VCaP (cell line): ENCODE data around the gene CDC7.

Experiments used
- H3K27ac ChIP-seq: fragments of 450-650 bp; 2 replicates; pipeline ENCODE4 v1.5.1; 2017
- TF ChIP-seq, protein P1 (sequence below): fragments of 450-650 bp; conservative IDR thresholded peaks from 2 replicates; pipeline ENCODE4 v1.5.1; 2017; ENCODE audit warnings: mild to moderate bottlenecking, moderate library complexity

The CDC7 gene

DNA sequence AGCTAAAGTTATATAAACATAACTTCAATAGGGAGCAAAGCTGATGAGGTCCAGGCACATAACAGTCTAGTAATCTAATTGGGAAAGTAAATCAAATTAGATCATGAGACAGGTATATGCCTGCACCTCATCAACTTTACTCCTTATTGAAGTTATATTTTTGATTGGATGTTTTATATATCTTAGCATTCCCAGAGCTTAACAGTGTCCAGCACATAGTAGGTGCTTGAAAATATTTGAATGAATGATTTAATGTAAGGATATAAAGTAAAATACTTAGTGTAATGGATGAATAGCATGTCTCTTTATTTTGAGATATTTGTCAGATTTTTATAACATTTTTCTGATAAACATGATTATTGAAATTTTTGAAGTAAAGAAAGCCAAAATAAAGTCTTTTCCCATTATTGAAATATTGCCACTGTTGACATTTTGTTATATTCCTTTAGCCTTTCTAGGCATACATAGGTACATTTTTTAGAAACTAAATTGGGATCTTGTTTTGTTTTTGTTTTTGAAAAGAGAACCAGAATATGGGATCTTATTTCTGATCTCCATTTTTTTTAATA, 2.8 kb downstream of the CDC7 start:
- H3K27ac ChIP-seq, result no peak overlapping the region
- TF ChIP-seq, protein P1, sequence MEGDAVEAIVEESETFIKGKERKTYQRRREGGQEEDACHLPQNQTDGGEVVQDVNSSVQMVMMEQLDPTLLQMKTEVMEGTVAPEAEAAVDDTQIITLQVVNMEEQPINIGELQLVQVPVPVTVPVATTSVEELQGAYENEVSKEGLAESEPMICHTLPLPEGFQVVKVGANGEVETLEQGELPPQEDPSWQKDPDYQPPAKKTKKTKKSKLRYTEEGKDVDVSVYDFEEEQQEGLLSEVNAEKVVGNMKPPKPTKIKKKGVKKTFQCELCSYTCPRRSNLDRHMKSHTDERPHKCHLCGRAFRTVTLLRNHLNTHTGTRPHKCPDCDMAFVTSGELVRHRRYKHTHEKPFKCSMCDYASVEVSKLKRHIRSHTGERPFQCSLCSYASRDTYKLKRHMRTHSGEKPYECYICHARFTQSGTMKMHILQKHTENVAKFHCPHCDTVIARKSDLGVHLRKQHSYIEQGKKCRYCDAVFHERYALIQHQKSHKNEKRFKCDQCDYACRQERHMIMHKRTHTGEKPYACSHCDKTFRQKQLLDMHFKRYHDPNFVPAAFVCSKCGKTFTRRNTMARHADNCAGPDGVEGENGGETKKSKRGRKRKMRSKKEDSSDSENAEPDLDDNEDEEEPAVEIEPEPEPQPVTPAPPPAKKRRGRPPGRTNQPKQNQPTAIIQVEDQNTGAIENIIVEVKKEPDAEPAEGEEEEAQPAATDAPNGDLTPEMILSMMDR, result no peak

GRCh38 chr1:91503975-91504530, 3.4 kb downstream of the CDC7 start:
- TF ChIP-seq, protein P1, result no peak

GRCh38 chr1:91505086-91505485, 4.4 kb downstream of the CDC7 start:
- TF ChIP-seq, protein P1, result no peak
- no peak overlapping the region for H3K27ac ChIP-seq

More at GRCh38 chr1:91503975-91504530, 3.4 kb downstream of the CDC7 start:
- H3K27ac ChIP-seq, result no peak overlapping the region

DNA sequence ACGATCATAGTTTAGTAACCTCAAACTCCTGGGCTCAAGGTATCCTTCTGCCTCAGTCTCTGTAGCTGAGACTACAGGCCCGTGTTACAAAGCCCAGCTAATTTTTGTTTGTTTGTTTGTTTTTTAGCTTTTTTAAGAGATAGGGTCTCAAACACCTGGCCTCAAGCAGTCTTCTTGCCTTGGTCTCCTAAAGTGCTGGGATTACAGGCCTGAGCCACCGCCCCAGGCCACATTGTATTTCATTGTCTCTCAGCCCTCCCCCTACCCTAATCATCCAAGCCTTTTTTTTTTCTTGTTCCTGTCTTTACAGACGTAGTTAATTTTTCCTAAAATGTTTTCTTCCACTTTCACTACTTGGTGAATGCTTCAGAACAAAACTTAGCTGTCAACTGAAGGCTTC, 5.4 kb downstream of the CDC7 start:
- no peak overlapping the region for H3K27ac ChIP-seq
- TF ChIP-seq, protein P1, result no peak

GRCh38 chr1:91507328-91507727, 6.7 kb downstream of the CDC7 start:
- no peak overlapping the region for H3K27ac ChIP-seq
- TF ChIP-seq, protein P1, result peak; percentile 44; the same call in 1 of the 2 replicates

DNA sequence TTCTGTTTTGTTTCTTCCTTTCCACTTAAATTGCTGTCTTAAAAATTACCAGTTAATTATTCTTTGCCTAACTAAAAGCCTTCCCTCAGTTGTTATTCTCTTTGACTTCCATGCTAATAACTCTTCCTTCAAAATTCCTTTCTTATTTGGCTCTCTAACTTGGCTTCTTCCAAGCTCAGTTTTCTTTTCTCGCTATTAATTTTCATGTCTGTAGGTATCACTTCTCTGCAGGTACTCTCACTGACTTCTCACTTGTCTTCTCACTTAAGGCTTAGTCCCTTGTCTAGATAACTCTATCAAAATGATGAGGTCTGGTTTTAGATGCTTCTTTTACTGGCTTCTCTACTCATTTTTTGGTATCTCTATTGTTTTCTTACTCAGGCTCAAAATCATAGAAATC, 10.1 kb downstream of the CDC7 start:
- no peak overlapping the region for H3K27ac ChIP-seq
- TF ChIP-seq, protein P1, result no peak

DNA sequence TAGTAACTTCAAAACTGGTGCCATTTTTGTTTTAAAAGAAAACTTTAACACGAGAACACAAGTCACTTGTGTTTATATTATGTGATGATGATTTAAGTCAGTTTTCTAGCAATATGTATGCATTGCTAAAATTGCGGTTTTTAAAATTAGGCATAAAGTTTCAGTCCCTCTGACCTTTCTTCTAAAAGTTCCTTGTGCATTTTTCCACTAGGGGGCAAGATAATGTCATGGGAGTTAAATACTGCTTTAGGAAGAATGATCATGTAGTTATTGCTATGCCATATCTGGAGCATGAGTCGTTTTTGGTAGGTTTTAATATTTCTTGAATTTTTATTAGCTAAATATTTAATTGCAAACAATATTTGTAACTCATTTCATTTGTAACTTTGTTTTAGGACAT, 10.7 kb downstream of the CDC7 start:
- H3K27ac ChIP-seq, result no peak overlapping the region
- TF ChIP-seq, protein P1, result peak; percentile 84
